ENCODE data around the gene COMP. TPM values are rescaled to one million over a fixed set of nuclear protein-coding genes. Genes with fewer than 3 reads are reported as not detected.

The COMP gene
- total RNA-seq, 5 donors from 2014 or later (not counting 1 experiment from before 2014, with no cell fraction given): not detected

DNA sequence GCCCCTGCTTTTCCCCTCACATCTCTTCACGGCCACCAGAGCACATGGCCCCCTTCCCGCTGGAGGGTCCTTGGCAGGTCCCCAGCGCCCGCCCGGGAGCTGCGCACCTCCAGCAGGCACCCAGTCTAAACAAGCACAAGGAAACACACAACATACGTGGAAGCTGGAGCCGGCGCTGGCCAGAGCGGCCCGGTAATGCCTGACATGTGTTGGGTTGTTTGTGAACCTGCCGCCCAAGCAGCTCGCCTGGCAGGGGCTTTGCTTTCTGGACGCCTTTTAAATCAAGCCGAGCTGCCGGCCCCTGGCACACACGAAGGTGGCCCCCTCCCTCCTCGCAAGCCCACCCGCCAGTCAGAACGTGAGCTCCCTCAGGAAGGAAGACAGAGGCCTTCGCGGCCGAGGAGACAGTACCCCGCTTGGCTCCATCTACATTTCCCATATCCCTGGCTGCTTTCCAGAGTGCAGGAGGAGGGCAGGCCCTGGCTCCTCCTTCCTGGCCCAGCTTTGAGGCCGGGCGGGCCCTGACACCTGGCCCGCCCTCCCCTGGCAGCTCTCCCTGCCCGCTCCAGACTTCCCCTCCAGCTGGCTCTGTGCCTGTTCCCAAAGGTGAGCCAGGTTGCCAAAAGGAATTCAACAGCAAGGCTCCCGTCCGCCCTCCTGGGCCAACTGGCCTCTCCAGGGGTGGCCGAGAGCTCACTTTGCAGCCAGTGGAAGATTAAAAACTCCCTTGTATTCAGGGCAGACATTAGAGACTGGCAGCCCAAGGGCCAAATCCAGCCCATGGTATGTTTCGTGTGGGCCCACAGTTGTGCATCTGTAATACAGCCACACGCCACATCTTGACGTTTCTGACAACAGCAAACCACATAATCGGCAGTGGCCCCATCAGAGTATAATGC is 28.7 kb downstream of the COMP start:
- WGBS (ENCODE audit: insufficient coverage): 81% methylated on average over 21 of the region's 35 CpGs
- Mint-ChIP-seq H3K27me3 (no peaks in the 10 kb centered on the region), H3K9me3 (no peaks in the 10 kb centered on the region), H3K4me1 (no peaks in the 10 kb centered on the region), H3K27ac (no peak overlapping the region), H3K36me3 (peaks cover 4% of the 10 kb centered on the region), H3K4me3 (no peak overlapping the region)
- ChIA-PET CTCF (interaction anchor here in 1 of 2 donors (0.6 kb wide), 1 partner anchor 397 kb away, joined by 3 read pairs; no protein-coding TSS in a partner anchor), POLR2A (no interaction called here)
- H3K36me3 ChIP-seq (ENCODE audit: control insufficient read depth in 2 of 2, extremely low read depth in 1 of 2, insufficient read depth in 1 of 2, low read length in 1 of 2): no peaks in the 10 kb centered on the region
- no peaks in the 10 kb centered on the region for H3K27me3 ChIP-seq (replicated peaks in 1 of 2; ENCODE audit: control insufficient read depth in 2 of 2, extremely low read depth in 1 of 2, insufficient read depth in 2 of 2, low read length in 1 of 2)
- no peak overlapping the region for H3K27ac ChIP-seq (ENCODE audit: low read length)
- no peak overlapping the region for H3K4me3 ChIP-seq (ENCODE audit: control insufficient read depth in 1 of 2, extremely low read depth in 1 of 2, low read length in 1 of 2)
- no peak for ATAC-seq (replicated peaks in 1 of 4)
- no peaks in the 10 kb centered on the region for H3K9me3 ChIP-seq
- H3K4me1 ChIP-seq (ENCODE audit: control insufficient read depth in 1 of 2, extremely low read depth in 1 of 2, insufficient read depth in 2 of 2, low read length in 2 of 2): no peaks in the 10 kb centered on the region
- DNase-seq: no peak

DNA sequence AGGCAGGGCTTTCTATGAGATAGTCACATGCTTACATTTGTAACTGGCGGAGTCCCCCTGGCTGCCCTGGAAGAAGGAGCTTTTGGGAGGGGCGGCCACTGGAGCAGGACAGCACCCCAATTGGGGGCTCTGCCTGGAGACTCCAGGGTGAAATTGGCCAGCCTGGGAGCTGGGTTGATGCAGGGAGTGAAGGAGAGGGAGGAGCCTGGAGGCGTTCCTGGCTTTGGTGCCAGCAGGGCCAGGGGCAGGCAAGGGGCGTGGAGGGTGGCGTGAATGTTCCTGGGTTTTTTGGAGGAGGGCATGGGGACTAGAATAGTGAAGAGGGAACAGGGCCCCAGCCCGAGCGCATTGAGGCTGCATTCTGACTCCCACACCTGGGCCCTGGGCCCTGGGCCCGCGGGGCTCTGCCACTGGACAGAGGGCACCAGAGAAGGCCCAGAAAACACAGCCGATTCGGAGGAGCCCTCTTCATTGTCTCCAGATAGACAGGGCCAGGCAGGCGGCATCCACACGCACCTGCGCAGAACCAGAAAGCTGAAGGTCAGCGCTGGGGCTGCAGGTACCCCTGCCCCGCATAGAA is 29.5 kb downstream of the COMP start:
- Histone ChIP-seq H3K36me3 (ENCODE audit: control insufficient read depth in 2 of 2, extremely low read depth in 1 of 2, insufficient read depth in 1 of 2, low read length in 1 of 2) (no peaks in the 10 kb centered on the region), H3K4me3 (ENCODE audit: control insufficient read depth in 1 of 2, extremely low read depth in 1 of 2, low read length in 1 of 2) (no peak overlapping the region), H3K9me3 (no peaks in the 10 kb centered on the region), H3K4me1 (ENCODE audit: control insufficient read depth in 1 of 2, extremely low read depth in 1 of 2, insufficient read depth in 2 of 2, low read length in 2 of 2) (no peaks in the 10 kb centered on the region), H3K27ac (ENCODE audit: low read length) (no peak overlapping the region), H3K27me3 (replicated peaks in 1 of 2; ENCODE audit: control insufficient read depth in 2 of 2, extremely low read depth in 1 of 2, insufficient read depth in 2 of 2, low read length in 1 of 2) (no peaks in the 10 kb centered on the region)
- ATAC-seq (replicated peaks in 1 of 4) (no peak), DNase-seq (no peak)
- Mint-ChIP-seq H3K27ac (no peak overlapping the region), H3K4me1 (no peaks in the 10 kb centered on the region), H3K27me3 (no peaks in the 10 kb centered on the region), H3K36me3 (peaks cover 1% of the 10 kb centered on the region), H3K9me3 (no peaks in the 10 kb centered on the region), H3K4me3 (no peak overlapping the region)
- 98% methylated on average over 16 of the region's 16 CpGs for WGBS (ENCODE audit: insufficient coverage)
- POLR2A ChIA-PET: no interaction called here
- CTCF ChIA-PET: interaction anchor here in 1 of 2 donors (0.6 kb wide), 1 partner anchor 398 kb away, joined by 3 read pairs; no protein-coding TSS in a partner anchor

DNA sequence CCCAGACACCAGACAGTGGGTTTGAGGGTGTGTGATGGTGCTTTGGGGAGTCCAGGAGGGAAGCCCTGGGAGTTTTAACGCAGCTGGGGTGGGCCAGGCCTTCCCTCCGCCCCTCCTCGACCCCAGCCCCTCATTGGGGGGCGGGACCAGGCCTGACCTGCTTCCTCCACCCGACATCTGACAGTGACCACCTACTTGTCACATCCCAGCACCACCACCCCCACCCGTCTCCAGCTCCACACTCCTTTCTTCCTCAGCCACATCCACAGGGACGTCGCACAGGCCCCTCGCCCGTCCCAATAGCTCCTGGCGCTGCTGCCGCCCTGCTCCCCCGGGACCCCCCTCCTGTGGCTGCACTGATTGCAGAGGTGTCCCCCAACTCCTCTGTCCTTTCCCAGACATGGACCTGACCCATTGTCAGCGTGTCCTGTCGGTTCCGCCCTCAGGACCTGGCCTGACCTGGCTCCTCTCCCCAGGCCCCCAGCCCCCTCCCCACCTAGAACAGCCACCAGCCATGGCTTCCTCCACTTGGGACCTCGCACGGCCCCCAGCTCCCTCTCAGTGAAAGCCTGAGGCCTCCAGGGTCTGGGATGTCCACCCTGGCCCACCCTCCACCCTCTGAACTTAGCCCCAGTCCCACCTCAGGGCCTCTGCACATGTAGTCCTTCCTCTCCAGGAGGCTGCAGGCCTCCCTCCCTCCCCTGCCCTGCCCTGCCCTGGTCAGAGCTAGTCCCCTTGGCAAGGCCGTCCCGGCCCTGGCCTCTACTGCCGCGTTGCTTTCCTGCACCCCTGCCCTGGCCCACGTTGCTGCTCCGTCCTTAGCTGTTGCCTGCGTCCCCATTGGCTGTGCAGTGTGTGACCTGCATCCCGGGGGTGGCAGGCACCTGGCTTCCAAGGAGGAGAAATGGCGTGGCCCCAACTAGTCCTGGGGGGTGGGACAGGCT is 30.4 kb downstream of the COMP start:
- ATAC-seq (replicated peaks in 1 of 4) (peak in 1 of 4 experiments; percentile 8), DNase-seq (no peak)
- no peaks in the 10 kb centered on the region for H3K4me1 Mint-ChIP-seq
- ChIA-PET CTCF (interaction anchor here in 1 of 2 donors (0.6 kb wide), 1 partner anchor 9 kb away, joined by 3 read pairs; no protein-coding TSS in a partner anchor), POLR2A (no interaction called here)
- H3K27ac Mint-ChIP-seq: no peak overlapping the region
- no peaks in the 10 kb centered on the region for H3K9me3 Mint-ChIP-seq
- WGBS (ENCODE audit: insufficient coverage): 92% methylated on average over 22 of the region's 27 CpGs
- no peak overlapping the region for H3K4me3 Mint-ChIP-seq
- Histone ChIP-seq H3K36me3 (ENCODE audit: control insufficient read depth in 2 of 2, extremely low read depth in 1 of 2, insufficient read depth in 1 of 2, low read length in 1 of 2) (peaks cover 0 to 3% of the 10 kb centered on the region in 2 donors), H3K4me3 (ENCODE audit: control insufficient read depth in 1 of 2, extremely low read depth in 1 of 2, low read length in 1 of 2) (no peak overlapping the region), H3K9me3 (no peaks in the 10 kb centered on the region), H3K4me1 (ENCODE audit: control insufficient read depth in 1 of 2, extremely low read depth in 1 of 2, insufficient read depth in 2 of 2, low read length in 2 of 2) (no peaks in the 10 kb centered on the region), H3K27me3 (replicated peaks in 1 of 2; ENCODE audit: control insufficient read depth in 2 of 2, extremely low read depth in 1 of 2, insufficient read depth in 2 of 2, low read length in 1 of 2) (no peaks in the 10 kb centered on the region), H3K27ac (ENCODE audit: low read length) (no peak overlapping the region)
- no peaks in the 10 kb centered on the region for H3K36me3 Mint-ChIP-seq
- H3K27me3 Mint-ChIP-seq: no peaks in the 10 kb centered on the region

DNA sequence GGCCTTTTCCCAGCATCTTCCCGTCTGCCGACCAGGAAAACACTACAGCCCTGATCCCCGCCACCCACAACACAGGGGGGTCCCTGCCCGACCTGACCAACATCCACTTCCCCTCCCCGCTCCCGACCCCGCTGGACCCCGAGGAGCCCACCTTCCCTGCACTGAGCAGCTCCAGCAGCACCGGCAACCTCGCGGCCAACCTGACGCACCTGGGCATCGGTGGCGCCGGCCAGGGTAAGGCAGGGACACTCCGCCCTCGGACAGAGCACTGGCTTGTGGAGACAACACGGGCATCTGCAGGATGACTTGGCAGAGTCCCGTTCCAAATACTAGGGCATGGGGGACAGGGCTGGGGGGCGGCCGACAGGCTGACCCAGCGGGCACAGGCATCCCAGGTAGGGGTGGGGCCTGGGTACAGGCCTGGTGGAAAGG is 31.1 kb downstream of the COMP start:
- H3K4me3 ChIP-seq (ENCODE audit: control insufficient read depth in 1 of 2, extremely low read depth in 1 of 2, low read length in 1 of 2): no peak overlapping the region
- no peak overlapping the region for H3K27ac ChIP-seq (ENCODE audit: low read length)
- Mint-ChIP-seq H3K4me3 (no peak overlapping the region), H3K27me3 (no peaks in the 10 kb centered on the region), H3K27ac (no peak overlapping the region), H3K36me3 (no peaks in the 10 kb centered on the region), H3K4me1 (no peaks in the 10 kb centered on the region), H3K9me3 (no peaks in the 10 kb centered on the region)
- H3K4me1 ChIP-seq (ENCODE audit: control insufficient read depth in 1 of 2, extremely low read depth in 1 of 2, insufficient read depth in 2 of 2, low read length in 2 of 2): no peaks in the 10 kb centered on the region
- no peak for ATAC-seq (replicated peaks in 1 of 4)
- ChIA-PET CTCF (interaction anchor here in 1 of 2 donors (0.6 kb wide), 1 partner anchor 9 kb away, joined by 3 read pairs; no protein-coding TSS in a partner anchor), POLR2A (no interaction called here)
- no peak for DNase-seq
- no peaks in the 10 kb centered on the region for H3K27me3 ChIP-seq (replicated peaks in 1 of 2; ENCODE audit: control insufficient read depth in 2 of 2, extremely low read depth in 1 of 2, insufficient read depth in 2 of 2, low read length in 1 of 2)
- WGBS (ENCODE audit: insufficient coverage): 90% methylated on average over 22 of the region's 22 CpGs
- H3K9me3 ChIP-seq: no peaks in the 10 kb centered on the region
- peaks cover 0 to 3% of the 10 kb centered on the region in 2 donors for H3K36me3 ChIP-seq (ENCODE audit: control insufficient read depth in 2 of 2, extremely low read depth in 1 of 2, insufficient read depth in 1 of 2, low read length in 1 of 2)

DNA sequence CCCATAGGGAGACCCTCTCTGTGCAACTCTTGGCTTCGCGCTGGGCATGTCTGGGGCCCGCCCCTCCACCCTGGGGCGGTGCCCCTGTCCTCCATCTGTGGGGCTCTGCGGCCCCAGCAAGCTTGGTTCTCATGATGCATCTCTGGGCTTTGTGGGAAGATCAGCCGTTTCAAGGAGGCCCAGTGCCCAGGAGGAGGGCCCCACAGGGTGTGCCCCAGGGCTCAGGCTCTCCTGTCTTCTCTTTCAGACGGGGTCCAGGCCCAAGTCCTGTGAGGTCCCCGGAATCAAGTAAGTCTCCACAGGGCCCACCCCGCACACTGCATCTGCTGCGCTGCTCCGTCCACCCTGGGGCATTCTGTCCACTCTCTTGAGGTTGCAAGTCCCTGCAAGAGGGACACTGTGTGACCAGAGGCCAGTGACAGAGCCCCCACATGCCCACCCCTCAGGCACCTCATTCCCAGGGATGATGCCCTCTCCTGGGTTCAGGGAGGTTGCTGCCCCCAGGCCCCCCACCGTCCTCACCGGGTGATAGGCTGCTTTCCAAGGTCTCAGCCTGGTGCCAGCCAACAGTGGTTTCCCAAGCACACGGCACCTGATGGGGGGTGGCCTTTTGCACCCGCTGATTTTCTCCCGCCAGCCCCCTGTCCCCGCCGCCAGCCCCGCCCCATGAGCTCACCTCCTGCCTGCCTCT is 31.7 kb downstream of the COMP start:
- 85% methylated on average over 15 of the region's 19 CpGs for WGBS (ENCODE audit: insufficient coverage)
- no peak for DNase-seq

More for the DNA sequence above, 31.7 kb downstream of the COMP start:
- Histone ChIP-seq H3K27me3 (replicated peaks in 1 of 2; ENCODE audit: control insufficient read depth in 2 of 2, extremely low read depth in 1 of 2, insufficient read depth in 2 of 2, low read length in 1 of 2) (no peaks in the 10 kb centered on the region), H3K9me3 (no peaks in the 10 kb centered on the region), H3K4me3 (ENCODE audit: control insufficient read depth in 1 of 2, extremely low read depth in 1 of 2, low read length in 1 of 2) (no peak overlapping the region), H3K4me1 (ENCODE audit: control insufficient read depth in 1 of 2, extremely low read depth in 1 of 2, insufficient read depth in 2 of 2, low read length in 2 of 2) (no peaks in the 10 kb centered on the region), H3K27ac (ENCODE audit: low read length) (no peak overlapping the region), H3K36me3 (ENCODE audit: control insufficient read depth in 2 of 2, extremely low read depth in 1 of 2, insufficient read depth in 1 of 2, low read length in 1 of 2) (peaks cover 0 to 3% of the 10 kb centered on the region in 2 donors)
- H3K27ac Mint-ChIP-seq: no peak overlapping the region
- ChIA-PET CTCF (interaction anchor here in 1 of 2 donors (0.6 kb wide), 1 partner anchor 10 kb away, joined by 3 read pairs; no protein-coding TSS in a partner anchor), POLR2A (no interaction called here)
- no peak for ATAC-seq (replicated peaks in 1 of 4)
- H3K36me3 Mint-ChIP-seq: peaks cover 2% of the 10 kb centered on the region
- H3K4me3 Mint-ChIP-seq: no peak overlapping the region
- H3K4me1 Mint-ChIP-seq: no peaks in the 10 kb centered on the region
- no peaks in the 10 kb centered on the region for H3K27me3 Mint-ChIP-seq
- H3K9me3 Mint-ChIP-seq: no peaks in the 10 kb centered on the region

Data from T-cell (primary cell).